Measurements from ENCODE around the gene AGTPBP1. TPM values are rescaled to one million over a fixed set of nuclear protein-coding genes. Genes with fewer than 3 reads are reported as not detected.
A peak's percentile ranks its signal among the peaks of the same experiment; 100 is the strongest.

Gene AGTPBP1
- total RNA-seq, 1 donor from 2014 or later, result 47.0 TPM

DNA sequence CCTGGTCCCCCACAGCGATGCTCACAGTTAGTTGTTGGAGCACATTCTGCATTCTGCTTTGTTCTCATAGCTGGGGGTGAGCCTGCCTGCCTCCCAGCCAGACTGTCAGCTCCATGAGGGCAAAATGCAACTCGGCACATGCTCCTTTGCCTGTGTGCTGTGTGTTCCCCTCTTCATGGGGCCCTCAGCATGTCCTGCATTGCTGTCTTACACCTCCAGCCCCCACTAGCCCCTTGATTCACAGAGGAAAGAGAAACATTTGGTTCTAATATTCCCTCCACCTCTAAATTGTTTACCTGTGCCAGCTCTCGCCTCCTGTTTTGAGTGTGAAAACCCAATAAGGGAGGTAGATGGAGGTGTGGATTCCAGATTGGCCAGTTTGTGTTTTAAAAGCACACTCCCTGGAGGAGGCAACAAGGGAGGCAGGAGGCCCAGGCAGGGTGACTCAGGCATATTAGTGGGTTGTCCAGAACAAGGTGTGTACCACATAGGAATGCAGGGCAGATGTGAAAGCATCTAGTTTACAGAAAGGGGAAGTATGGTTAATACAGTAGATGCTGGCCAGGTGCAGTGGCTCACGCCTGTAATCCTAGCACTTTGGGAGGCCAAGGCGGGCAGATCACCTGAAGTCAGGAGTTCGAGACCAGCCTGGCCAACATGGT, 224.6 kb downstream of the AGTPBP1 start:
- Histone ChIP-seq H3K4me1 (no peaks in the 10 kb centered on the region), H3K9me3 (no peaks in the 10 kb centered on the region), H3K27ac (no peak overlapping the region), H3K36me3 (no peaks in the 10 kb centered on the region), H3K4me3 (no peak overlapping the region), H3K27me3 (ENCODE audit: low read depth) (peaks cover 4% of the 10 kb centered on the region)
- TF ChIP-seq, protein P1, sequence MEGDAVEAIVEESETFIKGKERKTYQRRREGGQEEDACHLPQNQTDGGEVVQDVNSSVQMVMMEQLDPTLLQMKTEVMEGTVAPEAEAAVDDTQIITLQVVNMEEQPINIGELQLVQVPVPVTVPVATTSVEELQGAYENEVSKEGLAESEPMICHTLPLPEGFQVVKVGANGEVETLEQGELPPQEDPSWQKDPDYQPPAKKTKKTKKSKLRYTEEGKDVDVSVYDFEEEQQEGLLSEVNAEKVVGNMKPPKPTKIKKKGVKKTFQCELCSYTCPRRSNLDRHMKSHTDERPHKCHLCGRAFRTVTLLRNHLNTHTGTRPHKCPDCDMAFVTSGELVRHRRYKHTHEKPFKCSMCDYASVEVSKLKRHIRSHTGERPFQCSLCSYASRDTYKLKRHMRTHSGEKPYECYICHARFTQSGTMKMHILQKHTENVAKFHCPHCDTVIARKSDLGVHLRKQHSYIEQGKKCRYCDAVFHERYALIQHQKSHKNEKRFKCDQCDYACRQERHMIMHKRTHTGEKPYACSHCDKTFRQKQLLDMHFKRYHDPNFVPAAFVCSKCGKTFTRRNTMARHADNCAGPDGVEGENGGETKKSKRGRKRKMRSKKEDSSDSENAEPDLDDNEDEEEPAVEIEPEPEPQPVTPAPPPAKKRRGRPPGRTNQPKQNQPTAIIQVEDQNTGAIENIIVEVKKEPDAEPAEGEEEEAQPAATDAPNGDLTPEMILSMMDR (IDR thresholded peaks at IDR 0.05), result no peak
- intact Hi-C loops (cut with DNase I), result no loop called here
- peak; percentile 69 to 71 for ATAC-seq
- DNase-seq, result no peak

DNA sequence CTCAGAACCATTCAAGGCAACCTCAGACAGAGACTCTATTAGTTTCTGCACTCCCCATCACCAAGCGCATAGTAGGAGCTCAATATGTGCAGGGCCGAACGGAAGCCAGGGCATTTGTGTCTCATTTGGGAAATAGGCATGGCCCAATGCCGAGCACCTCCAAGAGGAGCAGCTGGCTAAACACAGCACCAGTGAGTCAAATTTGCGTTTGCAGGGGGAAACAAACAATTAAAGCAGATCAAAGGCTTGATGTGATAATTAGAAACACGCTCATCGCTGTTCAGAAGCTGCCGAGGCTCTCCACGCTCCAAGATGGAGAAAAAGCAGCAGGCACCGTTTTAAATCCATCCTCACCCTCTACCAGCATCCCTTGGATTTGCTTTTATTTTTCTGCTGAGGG, 225.3 kb downstream of the AGTPBP1 start:
- Histone ChIP-seq H3K27me3 (ENCODE audit: low read depth) (no peaks in the 10 kb centered on the region), H3K36me3 (no peaks in the 10 kb centered on the region), H3K27ac (no peak overlapping the region), H3K9me3 (no peaks in the 10 kb centered on the region), H3K4me3 (no peak overlapping the region), H3K4me1 (no peaks in the 10 kb centered on the region)
- intact Hi-C loops (cut with DNase I), result no loop called here
- ATAC-seq (no peak), DNase-seq (no peak)
- TF ChIP-seq, protein P1 (IDR thresholded peaks at IDR 0.05), result no peak

DNA sequence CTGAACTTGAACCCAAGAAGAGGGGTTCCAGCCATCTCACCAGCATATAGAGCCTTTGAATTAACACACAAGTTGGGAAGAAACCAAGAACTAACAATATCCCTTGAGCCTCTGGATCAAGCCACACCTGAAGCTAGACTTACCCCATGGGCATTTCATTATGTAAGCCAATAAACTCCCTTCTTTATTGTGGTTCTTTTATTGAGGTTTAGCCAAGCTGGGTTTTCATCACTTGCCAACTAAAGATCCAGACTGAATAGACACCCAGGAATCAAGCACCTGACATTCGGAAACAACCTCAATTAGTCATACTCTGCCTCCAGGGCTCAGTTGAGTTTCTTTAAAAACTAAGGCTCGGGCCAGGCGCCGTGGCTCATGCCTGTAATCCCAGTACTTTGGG, 226.7 kb downstream of the AGTPBP1 start:
- no peak for ATAC-seq
- intact Hi-C loops (cut with DNase I), result no loop called here
- DNase-seq, result no peak

DNA sequence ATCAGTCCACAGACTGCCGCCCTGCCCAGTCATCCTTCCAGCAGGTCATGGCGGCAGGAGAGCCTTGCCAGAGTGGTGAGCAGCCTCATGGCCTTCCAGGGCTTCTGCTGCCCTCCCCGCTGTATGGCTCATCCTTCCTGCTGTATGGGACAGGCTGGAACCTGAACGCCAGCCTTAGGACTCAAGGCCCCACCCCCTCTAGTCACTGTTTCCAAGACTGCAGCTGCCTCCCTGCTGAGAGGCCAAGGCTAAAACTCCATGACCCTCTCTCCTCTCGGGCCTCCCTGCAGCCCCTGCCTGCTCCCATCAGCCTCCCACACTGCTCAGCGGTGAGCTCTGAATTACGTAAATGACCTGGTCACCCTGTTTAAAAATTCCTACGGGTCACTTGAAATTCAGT, 227.5 kb downstream of the AGTPBP1 start:
- Histone ChIP-seq H3K36me3 (no peaks in the 10 kb centered on the region), H3K9me3 (no peaks in the 10 kb centered on the region), H3K4me3 (no peak overlapping the region), H3K27ac (no peak overlapping the region), H3K27me3 (ENCODE audit: low read depth) (no peaks in the 10 kb centered on the region), H3K4me1 (no peaks in the 10 kb centered on the region)
- DNase-seq (no peak), ATAC-seq (no peak)
- TF ChIP-seq, protein P1 (IDR thresholded peaks at IDR 0.05), result no peak
- intact Hi-C loops (cut with DNase I), result no loop called here

More for the DNA sequence above, 226.7 kb downstream of the AGTPBP1 start:
- Histone ChIP-seq H3K4me3 (no peak overlapping the region), H3K27ac (no peak overlapping the region), H3K36me3 (no peaks in the 10 kb centered on the region), H3K27me3 (ENCODE audit: low read depth) (no peaks in the 10 kb centered on the region), H3K9me3 (no peaks in the 10 kb centered on the region), H3K4me1 (no peaks in the 10 kb centered on the region)
- TF ChIP-seq, protein P1 (IDR thresholded peaks at IDR 0.05), result no peak

DNA sequence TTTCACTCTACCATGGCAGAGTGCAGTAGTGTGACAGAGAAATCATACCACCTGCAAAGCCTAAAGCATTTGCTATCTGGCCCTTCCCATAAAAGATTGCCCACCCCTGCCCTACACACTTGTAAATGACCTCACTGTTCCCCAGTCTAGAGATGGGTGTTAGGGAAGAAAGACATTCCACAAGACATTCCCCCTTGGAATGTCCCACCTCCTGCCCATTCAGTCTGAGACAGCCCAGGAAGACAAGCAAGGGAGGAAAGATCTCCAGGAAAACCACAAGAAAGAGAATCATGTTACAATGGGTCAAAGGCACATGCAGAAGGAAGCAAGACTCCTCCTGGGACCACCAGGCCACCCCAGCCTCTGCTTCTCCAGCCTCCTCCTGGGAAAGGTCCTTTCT, 230.0 kb downstream of the AGTPBP1 start:
- intact Hi-C loops (cut with DNase I), result no loop called here
- Histone ChIP-seq H3K36me3 (no peaks in the 10 kb centered on the region), H3K4me3 (no peak overlapping the region), H3K9me3 (no peaks in the 10 kb centered on the region), H3K4me1 (no peaks in the 10 kb centered on the region), H3K27ac (no peak overlapping the region), H3K27me3 (ENCODE audit: low read depth) (no peaks in the 10 kb centered on the region)
- ATAC-seq (no peak), DNase-seq (no peak)
- TF ChIP-seq, protein P1 (IDR thresholded peaks at IDR 0.05), result no peak

Data from lower lobe of right lung (tissue), 2 donors.